Forelimb muscle (tissue), 1 donor: ENCODE measurements around the gene SMTNL2. TPM values are rescaled to one million over a fixed set of nuclear protein-coding genes. Genes with fewer than 3 reads are reported as not detected.
"Not testable (repeated sequence)": the region's sequence is repeated elsewhere in the genome, so short reads cannot be mapped to it uniquely, and the experiment has no call there.

Experiments
- DNase-seq: peaks from one replicate; pipeline ENCODE4 v3.0.0-alpha.2; 2013; ENCODE audit warnings: low read depth
- polyA plus RNA-seq: library from polyadenylated mRNA; unstranded; fragments of 120-200 nt; gene quantifications from one replicate; pipeline ENCODE4 v1.2.1, GENCODE V29; 2013; ENCODE audit not compliant: insufficient read length

SMTNL2 gene
- polyA plus RNA-seq, 1 donor, result 163 TPM

- DNase-seq, result no peak
These were observed 1.3 kb downstream of the SMTNL2 start for GRCh38 chr17:4585638-4585994.

- DNase-seq, result no peak
These were observed 1.7 kb downstream of the SMTNL2 start for GRCh38 chr17:4586043-4586442.

- no peak for DNase-seq
These were observed 2.9 kb downstream of the SMTNL2 start for GRCh38 chr17:4587195-4587594.

- no peak for DNase-seq
These were observed 3.5 kb downstream of the SMTNL2 start for GRCh38 chr17:4587803-4588202.

- no peak for DNase-seq
These were observed 4.1 kb downstream of the SMTNL2 start for GRCh38 chr17:4588391-4588790.

GRCh38 chr17:4588898-4589625, 4.7 kb downstream of the SMTNL2 start:
- no peak for DNase-seq

GRCh38 chr17:4590042-4590441, 5.7 kb downstream of the SMTNL2 start:
- DNase-seq, result not testable (repeated sequence)

GRCh38 chr17:4590981-4591453, 6.7 kb downstream of the SMTNL2 start:
- no peak for DNase-seq

GRCh38 chr17:4591529-4591928, 7.2 kb downstream of the SMTNL2 start:
- DNase-seq, result no peak

GRCh38 chr17:4592240-4593005, 8.1 kb downstream of the SMTNL2 start:
- DNase-seq, result no peak

GRCh38 chr17:4593021-4593421, 8.7 kb downstream of the SMTNL2 start:
- no peak for DNase-seq

GRCh38 chr17:4594406-4594805, 10.1 kb downstream of the SMTNL2 start:
- no peak for DNase-seq

- DNase-seq, result no peak
These were observed 10.8 kb downstream of the SMTNL2 start for GRCh38 chr17:4594931-4595684.

GRCh38 chr17:4595685-4596342, 11.5 kb downstream of the SMTNL2 start:
- not testable (repeated sequence) for DNase-seq

- no peak for DNase-seq
These were observed 12.5 kb downstream of the SMTNL2 start for GRCh38 chr17:4596636-4597380.

- DNase-seq, result no peak
These were observed 13.6 kb downstream of the SMTNL2 start for GRCh38 chr17:4597975-4598374.

GRCh38 chr17:4598776-4599504, 14.6 kb downstream of the SMTNL2 start:
- DNase-seq, result no peak

GRCh38 chr17:4599505-4600281, 15.4 kb downstream of the SMTNL2 start:
- DNase-seq, result no peak

GRCh38 chr17:4600563-4600962, 16.2 kb downstream of the SMTNL2 start:
- DNase-seq, result no peak

GRCh38 chr17:4601326-4601725, 17.0 kb downstream of the SMTNL2 start:
- no peak for DNase-seq
